Adrenal gland (tissue), 5 donors: ENCODE data around the gene DYSF.

Source experiments
- POLR2A ChIP-seq, 2 donors: fragments of 450-650 bp; IDR thresholded peaks; one replicate each; pipeline ENCODE4 v1.6.1; 2017; ENCODE audit warnings: antibody characterized with exemption in 2 of 2, mild to moderate bottlenecking in 2 of 2, moderate library complexity in 1 of 2
- TF ChIP-seq, protein P1 (sequence below), 6 experiments: fragments of 450-650 bp in 4 of 6; fragments of 200-600 bp in 2 of 6; sonication (generic) in 1 of 6; IDR thresholded peaks; 1 replicate in 5 of 6; 2 replicates in 1 of 6; pipeline versions ENCODE4 v1.5.1 to v1.8.0; 2016 to 2021; ENCODE audit warnings: antibody characterized with exemption in 6 of 6, mild to moderate bottlenecking in 2 of 6, moderate library complexity in 1 of 6
- donor health status: DM: no; HTN: no; CAD: no.

DNA sequence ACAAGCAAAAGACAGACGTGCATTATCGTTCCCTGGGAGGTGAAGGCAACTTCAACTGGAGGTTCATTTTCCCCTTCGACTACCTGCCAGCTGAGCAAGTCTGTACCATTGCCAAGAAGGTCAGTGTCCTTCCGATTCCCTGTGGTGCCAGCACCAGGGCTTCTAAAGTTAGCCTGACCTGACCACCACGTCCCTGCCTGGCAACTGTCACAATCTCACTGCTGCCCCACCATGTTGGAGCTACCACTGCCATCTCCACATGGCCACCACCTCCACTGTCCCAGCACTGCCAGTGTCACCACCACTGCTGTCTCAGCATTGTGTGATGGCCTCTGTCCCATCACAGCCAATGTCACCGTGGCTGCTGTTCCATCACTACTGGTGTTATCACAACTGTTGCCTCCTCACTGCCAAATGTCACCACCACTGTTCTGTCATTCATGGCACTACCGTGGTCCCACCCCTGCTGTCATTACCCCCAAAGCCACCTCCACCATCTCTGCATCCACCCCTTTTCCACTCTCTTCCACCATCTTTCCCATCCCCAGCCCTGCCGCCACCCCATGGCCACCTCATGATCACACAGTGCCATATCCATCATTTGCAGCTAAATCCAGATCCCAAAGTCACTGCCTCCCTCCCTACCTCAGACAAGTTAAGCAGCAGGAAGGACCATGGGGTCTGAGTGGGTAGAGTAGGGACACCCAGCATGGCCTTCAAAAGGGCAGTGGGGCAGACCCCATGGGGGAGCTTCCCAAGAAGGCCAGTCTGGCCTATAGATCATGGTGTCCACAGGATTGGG lies 216.5 kb downstream of the DYSF start:
- TF ChIP-seq, protein P1, sequence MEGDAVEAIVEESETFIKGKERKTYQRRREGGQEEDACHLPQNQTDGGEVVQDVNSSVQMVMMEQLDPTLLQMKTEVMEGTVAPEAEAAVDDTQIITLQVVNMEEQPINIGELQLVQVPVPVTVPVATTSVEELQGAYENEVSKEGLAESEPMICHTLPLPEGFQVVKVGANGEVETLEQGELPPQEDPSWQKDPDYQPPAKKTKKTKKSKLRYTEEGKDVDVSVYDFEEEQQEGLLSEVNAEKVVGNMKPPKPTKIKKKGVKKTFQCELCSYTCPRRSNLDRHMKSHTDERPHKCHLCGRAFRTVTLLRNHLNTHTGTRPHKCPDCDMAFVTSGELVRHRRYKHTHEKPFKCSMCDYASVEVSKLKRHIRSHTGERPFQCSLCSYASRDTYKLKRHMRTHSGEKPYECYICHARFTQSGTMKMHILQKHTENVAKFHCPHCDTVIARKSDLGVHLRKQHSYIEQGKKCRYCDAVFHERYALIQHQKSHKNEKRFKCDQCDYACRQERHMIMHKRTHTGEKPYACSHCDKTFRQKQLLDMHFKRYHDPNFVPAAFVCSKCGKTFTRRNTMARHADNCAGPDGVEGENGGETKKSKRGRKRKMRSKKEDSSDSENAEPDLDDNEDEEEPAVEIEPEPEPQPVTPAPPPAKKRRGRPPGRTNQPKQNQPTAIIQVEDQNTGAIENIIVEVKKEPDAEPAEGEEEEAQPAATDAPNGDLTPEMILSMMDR (IDR thresholded peaks at IDR 0.05) = no peak
- TF ChIP-seq POLR2A (IDR thresholded peaks at IDR 0.05) = no peak
